GM19397 (cell line): ENCODE measurements around the gene LINC00305.

ENCODE experiments used
- ATAC-seq: cut with Tn5 transposase; IDR thresholded peaks from one replicate; pipeline ENCODE4 v1.9.1; 2021; ENCODE audit warnings: mild to moderate bottlenecking, moderate library complexity; ENCODE audit not compliant: unreplicated experiment

The LINC00305 gene

DNA sequence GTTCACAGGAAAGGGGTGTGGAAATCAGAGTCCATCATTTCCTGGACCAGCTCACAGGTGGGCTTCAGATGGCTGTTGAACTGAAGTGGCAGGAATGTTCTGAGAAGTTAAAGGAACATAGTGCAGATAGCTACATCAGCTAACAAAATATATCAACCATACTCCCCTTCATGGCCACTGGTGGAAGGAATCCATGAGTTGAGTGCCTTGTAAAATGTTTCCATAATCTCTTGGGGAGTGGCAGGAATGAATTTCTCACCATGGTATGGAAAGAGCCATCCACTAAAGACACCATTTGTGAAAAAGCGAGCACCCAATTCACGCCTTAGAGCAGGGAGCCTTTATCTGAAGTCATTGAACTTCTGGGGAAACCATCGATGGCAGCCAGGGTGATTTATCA, at the start of gene LINC00305:
Gene LINC00305, minus strand, starts transcription at position 101 of the 400 bp plus-strand sequence.
- ATAC-seq = no peak

GRCh38 chr18:64191069-64191468, 42.2 kb upstream of the LINC00305 start:
- no peak for ATAC-seq

GRCh38 chr18:64185987-64186386, 37.1 kb upstream of the LINC00305 start:
- no peak for ATAC-seq

GRCh38 chr18:64183665-64184064, 34.8 kb upstream of the LINC00305 start:
- ATAC-seq = no peak

DNA sequence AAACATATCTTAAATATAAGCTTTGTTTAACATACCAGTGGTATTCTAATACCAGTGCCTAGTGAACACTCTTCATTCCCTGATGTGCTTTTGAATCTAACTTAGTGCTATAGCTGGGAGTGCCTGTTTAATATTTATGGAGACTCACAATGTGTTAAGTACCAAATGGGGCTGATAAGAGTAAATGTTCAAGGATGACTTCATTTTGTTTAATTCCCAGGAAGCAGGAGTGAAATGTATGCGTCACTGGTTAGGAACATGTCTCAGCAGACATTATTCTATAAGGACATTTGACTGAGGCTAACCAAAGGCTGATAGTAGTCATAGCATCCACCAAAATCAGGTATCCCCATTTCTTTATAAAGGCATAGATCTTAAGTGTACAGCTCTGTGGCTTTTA, 31.7 kb upstream of the LINC00305 start:
- no peak for ATAC-seq

- no peak for ATAC-seq
These were observed 31.3 kb upstream of the LINC00305 start for GRCh38 chr18:64180171-64180570.

DNA sequence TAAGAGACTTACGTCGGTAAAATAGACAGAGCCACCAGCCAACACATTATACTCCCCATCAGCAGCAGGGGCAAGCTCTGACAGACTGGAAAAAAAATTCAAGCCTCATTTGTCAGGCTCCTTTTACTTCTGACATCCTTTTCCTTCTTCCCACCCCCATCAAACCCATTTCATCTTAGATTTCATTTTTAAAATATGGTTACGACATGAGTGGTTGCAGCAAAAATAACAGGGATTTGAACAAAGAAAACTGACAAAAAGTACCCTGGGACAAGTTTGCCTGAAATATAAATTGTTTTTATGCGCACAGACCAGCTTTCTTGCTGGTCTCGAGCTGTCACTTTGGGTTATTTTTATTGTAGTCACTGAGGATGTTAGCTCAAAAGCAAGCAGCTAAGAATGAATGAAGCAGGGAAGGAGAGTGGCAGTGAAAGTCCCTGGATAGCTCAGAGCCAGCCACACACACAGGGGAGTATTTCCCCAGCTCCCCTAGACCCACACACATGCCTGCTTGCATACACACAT, 30.7 kb upstream of the LINC00305 start:
- no peak for ATAC-seq

- ATAC-seq = no peak
These were observed 30.0 kb upstream of the LINC00305 start for GRCh38 chr18:64178860-64179259.

- no peak for ATAC-seq
These were observed 26.5 kb upstream of the LINC00305 start for GRCh38 chr18:64175432-64175831.

- ATAC-seq = no peak
These were observed 22.7 kb upstream of the LINC00305 start for GRCh38 chr18:64171576-64171975.

GRCh38 chr18:64167408-64167925, 18.6 kb upstream of the LINC00305 start:
- no peak for ATAC-seq

DNA sequence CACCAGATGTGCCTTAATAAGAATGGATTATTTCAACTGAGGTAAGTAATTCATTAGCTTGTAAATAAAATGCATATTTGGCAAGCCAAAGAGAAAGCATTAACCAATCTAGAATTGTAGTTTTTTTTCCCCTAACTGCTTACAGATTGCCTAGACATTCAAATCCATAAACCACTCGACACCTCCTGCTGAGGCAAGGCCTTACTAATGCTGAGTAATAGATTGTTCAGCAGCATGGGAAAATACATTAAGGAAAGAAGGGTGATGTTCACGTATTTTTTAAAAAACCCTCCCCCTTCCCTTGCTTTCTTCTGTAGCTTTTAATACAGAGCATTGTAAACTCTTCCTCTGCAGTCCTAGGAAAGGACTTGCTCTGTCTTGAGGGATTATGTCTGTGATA, 17.0 kb upstream of the LINC00305 start:
- no peak for ATAC-seq

DNA sequence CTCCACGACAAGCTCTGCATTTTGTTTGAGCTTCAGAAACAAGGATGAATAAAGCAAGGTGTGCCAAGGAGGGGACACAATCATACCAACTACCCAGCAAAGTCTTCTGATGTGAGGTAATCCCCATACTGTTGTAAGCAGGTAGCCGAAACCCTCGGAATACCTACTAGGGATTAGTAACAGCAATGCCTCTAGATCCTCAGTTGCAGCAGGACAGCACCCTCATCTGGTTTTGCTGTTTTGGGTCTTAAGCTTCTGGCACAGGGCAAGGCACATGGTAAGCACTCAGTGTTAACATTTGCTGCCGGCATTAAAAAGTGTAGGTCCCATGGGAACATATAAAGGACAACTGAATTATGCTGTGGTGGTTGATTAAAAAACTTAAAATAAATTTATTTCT, 16.0 kb upstream of the LINC00305 start:
- no peak for ATAC-seq

- no peak for ATAC-seq
These were observed 1.1 kb upstream of the LINC00305 start for GRCh38 chr18:64149916-64150438.

DNA sequence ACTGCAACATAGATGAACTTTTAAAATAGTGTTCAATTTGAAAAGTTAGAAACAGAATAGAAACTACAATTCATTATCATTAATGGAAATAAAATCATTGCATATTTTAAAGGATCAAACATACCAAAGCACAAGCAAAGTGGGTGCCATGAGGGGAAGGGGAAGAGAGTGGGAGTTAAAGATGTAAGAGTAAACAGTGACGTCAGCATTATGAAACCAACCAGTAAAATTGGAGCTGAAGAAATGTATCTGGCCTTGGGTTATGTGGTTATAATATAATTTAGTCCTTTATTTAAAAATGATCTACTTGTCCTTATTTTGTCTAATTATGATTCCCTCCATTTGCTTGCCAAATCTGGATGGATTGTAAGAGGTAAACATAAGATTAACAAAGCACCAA, 6.0 kb downstream of the LINC00305 start:
- ATAC-seq = no peak

DNA sequence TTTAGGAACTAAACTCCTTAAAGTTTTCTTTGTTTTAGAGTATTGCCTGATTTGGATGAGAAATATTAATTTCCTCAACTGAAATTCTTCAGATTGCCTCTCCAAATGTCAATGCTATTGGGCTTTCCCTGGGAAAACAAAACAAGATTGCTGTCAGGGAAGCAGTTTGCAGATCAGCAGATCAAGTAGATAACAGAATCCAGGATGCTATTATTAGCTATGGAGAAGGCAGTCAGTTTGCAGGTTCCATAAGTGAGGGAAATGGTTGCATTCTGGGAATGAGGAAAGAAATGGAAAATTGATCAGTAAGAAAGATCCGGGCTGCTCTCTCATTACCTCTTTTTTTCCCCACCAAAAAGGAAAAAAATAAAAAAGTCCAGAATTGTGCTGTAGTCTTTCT, 11.0 kb downstream of the LINC00305 start:
- ATAC-seq = no peak

DNA sequence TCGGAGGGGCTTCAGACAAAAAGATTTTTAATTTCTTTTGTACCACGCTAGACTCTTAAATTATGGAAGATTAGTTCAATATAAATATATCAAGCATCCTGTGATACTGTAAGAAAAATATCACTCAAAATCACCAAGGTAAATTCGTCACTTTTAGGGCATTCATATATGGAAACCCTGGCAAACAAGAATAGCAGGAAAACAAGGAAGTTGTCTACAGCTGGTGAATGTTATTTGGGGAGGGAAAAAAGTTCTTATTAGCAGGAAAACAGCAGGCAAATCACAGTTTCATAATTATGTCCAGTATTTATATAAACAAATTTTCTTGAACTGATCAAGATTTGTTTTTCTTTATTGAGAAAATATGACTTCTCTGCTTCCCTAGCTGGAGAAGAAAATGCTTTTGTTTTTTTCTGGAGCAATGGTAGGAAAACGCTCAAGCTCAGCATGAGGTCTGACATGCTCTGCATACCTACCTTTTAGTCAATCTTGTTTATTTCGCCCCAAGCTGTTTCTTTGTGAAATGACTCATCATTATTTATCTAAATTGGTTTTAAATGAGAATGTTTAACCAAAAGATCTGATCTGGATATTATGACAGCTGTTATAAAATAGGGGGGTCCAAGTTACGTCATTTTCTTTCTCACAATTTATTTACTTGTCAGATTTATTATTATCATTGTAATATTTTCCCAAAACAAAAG, 14.7 kb downstream of the LINC00305 start:
- ATAC-seq = no peak

DNA sequence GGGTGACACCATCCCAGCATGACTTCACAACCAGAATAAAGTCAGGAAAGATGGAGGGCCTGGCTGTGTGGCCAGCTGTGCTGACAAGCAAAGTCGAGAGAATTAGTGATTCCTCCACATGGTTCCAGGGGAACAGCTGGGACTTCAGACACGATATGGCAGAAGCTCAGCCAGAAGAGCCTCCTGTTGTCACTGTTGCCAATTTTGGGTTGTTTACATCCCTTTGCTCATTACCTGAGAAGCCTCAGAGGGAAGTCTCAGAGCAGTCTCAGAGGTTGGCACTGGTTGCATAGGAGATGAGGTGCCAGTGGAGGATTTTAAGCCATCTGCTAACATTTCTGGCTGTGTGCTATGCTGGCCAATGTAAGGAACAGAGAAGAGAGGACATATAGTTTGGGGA, 16.0 kb downstream of the LINC00305 start:
- ATAC-seq = no peak

DNA sequence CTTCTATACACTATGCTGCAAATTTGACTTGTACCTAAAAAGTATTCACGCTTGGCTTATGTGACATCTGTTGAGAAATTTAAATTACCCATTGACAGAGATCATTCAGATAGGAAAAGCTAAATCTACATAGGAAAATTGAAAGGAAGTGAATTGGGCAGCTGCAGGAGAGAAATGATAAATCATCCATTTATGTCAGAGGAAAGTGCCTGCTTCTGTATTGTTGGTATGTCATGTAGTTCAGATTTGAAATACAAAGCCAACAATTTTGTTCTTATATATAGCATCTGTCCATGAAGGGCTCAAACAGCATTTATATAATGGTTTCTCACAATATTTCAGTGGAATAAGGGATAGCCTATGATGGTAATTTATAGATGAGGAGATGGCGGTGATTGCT, 17.6 kb downstream of the LINC00305 start:
- ATAC-seq = no peak

DNA sequence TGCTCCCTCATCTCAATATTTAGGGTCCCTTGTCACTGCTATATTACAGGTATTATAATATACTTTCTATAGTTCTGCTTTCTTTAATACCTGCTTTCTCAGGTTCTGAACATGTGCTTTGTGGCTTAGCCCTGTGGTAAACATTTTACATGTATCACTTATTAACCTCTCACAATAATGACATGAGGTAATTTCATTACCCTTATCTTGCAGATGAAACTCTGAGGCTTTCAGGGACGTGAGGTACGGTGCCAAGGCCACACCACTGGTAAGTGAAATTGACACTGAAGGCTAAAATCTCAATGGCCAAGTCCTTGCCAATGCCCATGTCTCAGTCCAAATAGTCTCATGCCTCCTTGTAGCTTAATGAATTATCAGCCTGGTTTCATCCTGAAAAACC, 21.7 kb downstream of the LINC00305 start:
- peak; percentile 68 for ATAC-seq

DNA sequence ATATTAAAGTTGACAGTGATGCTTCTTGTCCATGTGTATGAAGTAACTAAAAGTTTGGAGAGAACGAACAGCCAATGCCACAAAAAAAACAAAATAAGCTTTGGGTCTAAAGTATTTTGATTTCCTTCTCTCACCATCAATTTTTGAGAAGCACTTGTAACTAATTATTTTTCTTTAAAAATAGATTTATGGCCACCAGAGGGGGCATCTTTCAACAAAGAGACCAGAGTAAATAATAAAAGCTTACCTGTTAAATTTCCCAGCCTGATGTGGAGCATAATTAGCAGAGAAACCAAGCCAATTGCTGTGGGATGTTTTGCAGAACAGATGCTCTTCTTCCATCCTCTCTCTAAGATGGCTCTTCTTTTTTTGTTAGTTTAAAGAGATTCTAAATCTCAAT, 29.0 kb downstream of the LINC00305 start:
- ATAC-seq = no peak

GRCh38 chr18:64118406-64118805, 30.5 kb downstream of the LINC00305 start:
- no peak for ATAC-seq
